Activated naive CD4-positive, alpha-beta T cell treated with anti-CD3 and anti-CD28 coated beads, Interleukin-2, amount 50 U/mL, for 16 hours (primary cell): ENCODE results near the gene ITGB8.
A peak's percentile ranks its signal among the peaks of the same experiment; 100 is the strongest.
"Not testable (repeated sequence)": the region's sequence is repeated elsewhere in the genome, so short reads cannot be mapped to it uniquely, and the experiment has no call there.

Source experiments
- DNase-seq: peaks from one replicate; pipeline ENCODE4 v3.0.0-alpha.2; 2020

The ITGB8 gene

GRCh38 chr7:20330239-20330927, at the start of gene ITGB8:
TSS of gene ITGB8 (plus strand) at chr7:20330900. CDS start at chr7:20331807, 907 bp downstream.
- peak; percentile 57 for DNase-seq

- DNase-seq = no peak
These were observed 47.7 kb upstream of the ITGB8 start for GRCh38 chr7:20282959-20283358.

- no peak for DNase-seq
These were observed 47.3 kb upstream of the ITGB8 start for GRCh38 chr7:20283385-20283784.

GRCh38 chr7:20284003-20284770, 46.5 kb upstream of the ITGB8 start:
- no peak for DNase-seq

- no peak for DNase-seq
These were observed 45.9 kb upstream of the ITGB8 start for GRCh38 chr7:20284771-20285143.

GRCh38 chr7:20287317-20287716, 43.4 kb upstream of the ITGB8 start:
- DNase-seq = no peak

GRCh38 chr7:20288036-20288435, 42.7 kb upstream of the ITGB8 start:
- no peak for DNase-seq

GRCh38 chr7:20290505-20291111, 40.1 kb upstream of the ITGB8 start:
- no peak for DNase-seq

- no peak for DNase-seq
These were observed 37.4 kb upstream of the ITGB8 start for GRCh38 chr7:20293336-20293735.

- no peak for DNase-seq
These were observed 34.3 kb upstream of the ITGB8 start for GRCh38 chr7:20296444-20296843.

GRCh38 chr7:20296901-20297300, 33.8 kb upstream of the ITGB8 start:
- no peak for DNase-seq

GRCh38 chr7:20298486-20298901, 32.2 kb upstream of the ITGB8 start:
- DNase-seq = no peak

GRCh38 chr7:20299145-20299544, 31.6 kb upstream of the ITGB8 start:
- no peak for DNase-seq

- no peak for DNase-seq
These were observed 30.9 kb upstream of the ITGB8 start for GRCh38 chr7:20299647-20300312.

- no peak for DNase-seq
These were observed 29.3 kb upstream of the ITGB8 start for GRCh38 chr7:20301311-20301939.

GRCh38 chr7:20302300-20302699, 28.4 kb upstream of the ITGB8 start:
- not testable (repeated sequence) for DNase-seq

- no peak for DNase-seq
These were observed 27.8 kb upstream of the ITGB8 start for GRCh38 chr7:20302891-20303290.

- no peak for DNase-seq
These were observed 26.3 kb upstream of the ITGB8 start for GRCh38 chr7:20304366-20304765.

GRCh38 chr7:20305726-20306125, 25.0 kb upstream of the ITGB8 start:
- no peak for DNase-seq

GRCh38 chr7:20306180-20306946, 24.3 kb upstream of the ITGB8 start:
- DNase-seq = no peak

- DNase-seq = no peak
These were observed 23.6 kb upstream of the ITGB8 start for GRCh38 chr7:20307119-20307518.

- no peak for DNase-seq
These were observed 22.8 kb upstream of the ITGB8 start for GRCh38 chr7:20307901-20308300.
